ENCODE results near the gene CDC42BPA.
"Not testable (repeated sequence)": the region's sequence is repeated elsewhere in the genome, so short reads cannot be mapped to it uniquely, and the experiment has no call there.

Gene CDC42BPA

GRCh38 chr1:226956942-226957713 is 361.2 kb downstream of the CDC42BPA start:
- no peak for DNase-seq

DNA sequence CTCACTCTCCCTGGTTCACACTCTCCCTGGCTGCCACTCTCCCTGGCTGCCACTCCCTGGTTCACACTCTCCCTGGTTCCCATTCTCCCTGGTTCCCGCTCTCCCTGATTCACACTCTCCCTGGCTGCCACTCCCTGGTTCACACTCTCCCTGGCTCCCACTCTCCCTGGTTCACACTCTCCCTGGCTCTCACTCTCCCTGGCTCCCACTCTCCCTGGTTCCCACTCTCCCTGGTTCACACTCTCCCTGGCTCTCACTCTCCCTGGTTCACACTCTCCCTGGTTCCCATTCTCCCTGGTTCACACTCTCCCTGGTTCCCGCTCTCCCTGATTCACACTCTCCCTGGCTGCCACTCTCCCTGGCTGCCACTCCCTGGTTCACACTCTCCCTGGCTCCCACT is 362.4 kb downstream of the CDC42BPA start:
- DNase-seq, result not testable (repeated sequence)

- no peak for DNase-seq
Measured at GRCh38 chr1:226954777-226955176, 363.5 kb downstream of the CDC42BPA start.

GRCh38 chr1:226954337-226954736 is 364.0 kb downstream of the CDC42BPA start:
- no peak for DNase-seq

DNA sequence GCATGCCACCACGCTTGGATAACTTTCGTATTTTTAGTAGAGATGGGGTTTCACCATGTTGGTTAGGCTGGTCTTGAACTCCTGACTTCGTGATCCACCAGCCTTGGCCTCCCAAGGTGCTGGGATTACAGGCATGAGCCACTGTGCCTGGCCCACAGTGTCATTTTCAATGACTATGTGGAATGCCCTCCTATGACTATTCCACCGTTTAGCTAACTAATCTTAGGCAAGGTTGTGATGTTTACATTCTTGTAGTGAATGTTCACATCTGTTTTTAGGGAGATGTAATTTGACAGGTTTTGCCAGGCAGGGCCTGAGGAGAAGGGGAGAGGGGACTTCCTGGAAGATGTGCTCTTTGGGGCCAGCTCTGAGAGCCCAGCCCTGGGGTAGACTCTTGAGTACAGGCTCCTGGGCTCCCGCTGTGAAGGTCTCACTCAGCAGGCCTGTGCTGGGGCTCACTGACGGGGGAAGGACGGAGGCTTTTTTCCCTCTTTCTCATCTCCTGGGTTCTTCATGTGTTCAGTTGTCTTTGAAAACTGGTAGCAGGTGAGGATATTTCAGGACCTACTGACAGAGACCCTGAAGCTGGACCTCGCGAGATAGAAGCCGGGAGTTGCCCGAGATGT is 365.0 kb downstream of the CDC42BPA start:
- no peak for DNase-seq

GRCh38 chr1:226952118-226952441 is 366.2 kb downstream of the CDC42BPA start:
- no peak for DNase-seq

- no peak for DNase-seq
Measured at GRCh38 chr1:226951286-226952117, 366.8 kb downstream of the CDC42BPA start.

- DNase-seq, result no peak
Measured at GRCh38 chr1:226950871-226951270, 367.4 kb downstream of the CDC42BPA start.

DNA sequence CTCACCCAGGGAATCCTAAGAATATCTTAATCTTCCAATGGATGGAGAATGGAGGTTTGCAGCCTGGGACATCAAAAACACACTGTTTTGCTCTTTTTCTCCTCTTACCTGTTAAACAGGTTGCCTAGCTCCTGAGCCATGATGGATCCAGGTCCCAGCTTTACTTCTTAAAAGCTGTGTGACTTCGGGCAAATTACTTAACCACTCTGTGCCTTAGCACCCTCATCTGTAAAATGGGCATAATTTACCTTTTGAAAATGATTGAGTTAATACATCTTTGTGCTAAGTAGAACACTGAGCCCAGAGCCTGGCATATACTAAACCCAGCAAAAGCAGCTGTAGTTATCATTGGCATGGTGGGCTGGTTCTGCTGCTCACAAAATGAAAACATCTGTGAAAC is 368.0 kb downstream of the CDC42BPA start:
- no peak for DNase-seq

DNA sequence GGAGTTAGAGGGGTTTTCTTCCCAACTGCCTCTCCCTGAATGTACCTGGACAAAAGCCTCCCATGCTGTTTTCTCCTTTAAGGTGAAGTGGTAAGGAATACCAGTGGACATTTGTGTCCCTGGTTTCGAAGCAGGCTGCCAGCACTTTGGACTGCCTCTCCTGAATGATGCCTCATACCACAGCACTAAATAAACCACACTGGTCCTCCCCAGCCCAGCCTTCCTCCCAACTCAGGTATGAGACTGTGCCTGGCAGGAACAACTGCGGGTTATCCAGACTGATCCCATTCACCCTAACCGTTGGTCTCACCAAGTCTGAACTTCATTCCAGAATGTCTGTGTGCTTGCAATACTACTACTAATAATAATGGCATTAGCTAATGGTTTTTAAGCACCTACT is 368.9 kb downstream of the CDC42BPA start:
- DNase-seq, result no peak

DNA sequence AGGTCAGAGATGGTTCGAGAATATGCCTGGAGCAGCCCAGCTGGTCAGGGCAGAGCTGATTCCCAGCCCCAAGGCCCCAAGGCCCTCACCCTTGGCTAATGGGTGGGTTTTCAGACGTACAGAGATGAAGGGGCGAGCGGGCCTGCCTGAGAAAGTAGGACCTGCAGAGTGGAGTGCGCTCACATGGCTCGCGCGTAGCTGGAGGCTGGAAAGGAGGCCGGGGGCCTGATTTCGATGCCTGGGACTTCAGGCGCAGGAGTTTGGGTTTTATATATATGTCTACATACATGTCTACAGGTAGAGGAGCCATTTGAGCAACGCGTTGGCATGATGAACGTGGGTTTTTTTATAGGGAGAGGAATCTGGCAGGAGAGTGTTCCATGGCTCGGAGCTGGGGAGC is 369.3 kb downstream of the CDC42BPA start:
- no peak for DNase-seq

- no peak for DNase-seq
Measured at GRCh38 chr1:226948480-226948879, 369.8 kb downstream of the CDC42BPA start.

- DNase-seq, result no peak
Measured at GRCh38 chr1:226948051-226948450, 370.2 kb downstream of the CDC42BPA start.

DNA sequence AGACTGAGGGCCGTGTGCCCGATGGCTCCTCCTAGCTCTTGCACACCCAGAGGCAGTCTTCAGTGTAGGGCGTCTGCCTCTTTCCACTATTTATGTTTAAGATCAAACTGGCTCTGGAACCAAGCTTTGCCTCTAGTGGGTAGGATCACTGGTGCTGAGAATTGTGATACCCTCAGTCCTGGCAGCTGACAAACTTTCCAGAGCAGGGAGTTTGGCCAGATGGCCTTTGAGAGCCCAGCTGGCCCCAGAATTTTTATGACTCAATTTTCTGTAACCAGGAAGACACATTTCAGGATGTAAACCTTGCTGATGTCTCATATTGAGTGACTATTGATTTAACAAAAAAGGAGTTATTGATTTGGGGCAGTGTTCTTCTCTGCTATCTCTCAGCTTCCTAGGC is 371.5 kb downstream of the CDC42BPA start:
- DNase-seq, result no peak

DNA sequence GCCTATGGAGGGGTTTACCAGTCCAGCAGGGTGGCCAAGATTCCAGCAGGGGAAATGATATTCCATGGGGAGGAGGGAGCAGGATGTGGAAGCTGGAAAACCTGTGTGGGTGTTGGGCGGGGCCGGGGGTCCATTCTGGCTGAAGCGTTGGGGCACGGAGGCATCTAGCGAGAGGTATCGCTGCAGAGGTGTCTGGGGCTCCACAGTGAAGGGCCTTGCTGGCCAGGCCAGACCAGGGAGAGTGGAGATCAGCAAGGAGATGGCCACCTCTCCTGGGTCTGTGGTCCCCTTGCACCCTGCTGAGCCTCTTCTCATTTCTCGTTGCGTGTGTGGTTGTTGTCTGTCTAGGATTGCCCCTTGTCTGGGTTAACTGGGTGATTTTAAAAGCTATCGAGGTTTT is 372.0 kb downstream of the CDC42BPA start:
- no peak for DNase-seq

DNA sequence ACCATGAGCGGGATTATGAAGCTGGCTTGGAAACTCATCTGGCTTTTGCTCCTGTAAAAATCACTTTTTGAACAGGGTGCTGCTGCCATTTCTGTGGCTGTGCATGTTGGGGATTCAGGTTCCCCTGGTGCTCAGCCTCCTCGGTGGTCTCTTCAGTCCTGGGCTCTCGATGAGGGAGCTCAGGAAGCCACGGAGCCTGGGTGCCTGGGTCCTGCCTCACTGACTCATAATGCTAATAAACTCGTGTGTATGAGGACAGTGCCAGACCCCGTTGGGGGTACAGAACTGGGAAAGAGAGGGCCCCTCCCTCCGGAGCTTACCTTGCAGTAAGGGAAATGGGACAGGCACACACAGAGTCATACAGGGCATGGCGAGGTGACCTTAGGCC is 372.4 kb downstream of the CDC42BPA start:
- no peak for DNase-seq

DNA sequence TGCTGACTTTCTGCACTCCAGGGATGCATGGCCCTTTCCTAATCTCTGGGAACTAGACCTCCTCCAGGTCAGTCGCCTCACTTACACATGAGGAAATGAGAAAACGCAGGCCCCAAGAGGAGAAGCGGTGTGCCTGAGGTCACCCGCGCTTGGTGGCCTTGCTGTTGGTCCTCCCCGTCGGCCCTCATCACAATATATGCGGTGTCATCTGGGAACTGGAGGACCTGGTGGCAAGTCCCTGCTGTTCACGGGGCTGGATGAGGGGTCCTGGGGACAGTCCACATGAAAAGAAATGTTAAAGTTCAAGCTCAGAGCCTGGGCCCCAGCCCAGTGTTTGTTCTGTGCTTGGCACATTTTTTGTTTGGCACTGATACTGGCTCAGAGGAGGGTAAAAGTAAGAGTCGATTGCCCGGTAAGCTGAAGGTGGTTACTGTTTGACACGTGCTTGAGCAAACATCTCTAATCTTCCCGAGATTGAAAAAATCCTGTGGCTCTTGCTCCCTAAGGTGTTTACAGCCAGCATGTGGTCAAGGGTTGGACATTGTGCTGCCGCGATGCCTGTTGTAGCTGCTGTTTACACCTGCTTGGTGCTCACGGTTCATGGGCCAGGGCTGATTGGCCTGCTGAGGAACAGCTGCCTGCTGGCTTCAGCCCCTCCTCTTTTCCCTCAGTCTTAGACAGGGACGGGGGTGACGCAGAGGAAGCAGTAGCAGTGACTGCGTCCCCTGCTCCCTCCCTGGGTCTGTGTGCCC is 373.0 kb downstream of the CDC42BPA start:
- DNase-seq, result peak; percentile 30

DNA sequence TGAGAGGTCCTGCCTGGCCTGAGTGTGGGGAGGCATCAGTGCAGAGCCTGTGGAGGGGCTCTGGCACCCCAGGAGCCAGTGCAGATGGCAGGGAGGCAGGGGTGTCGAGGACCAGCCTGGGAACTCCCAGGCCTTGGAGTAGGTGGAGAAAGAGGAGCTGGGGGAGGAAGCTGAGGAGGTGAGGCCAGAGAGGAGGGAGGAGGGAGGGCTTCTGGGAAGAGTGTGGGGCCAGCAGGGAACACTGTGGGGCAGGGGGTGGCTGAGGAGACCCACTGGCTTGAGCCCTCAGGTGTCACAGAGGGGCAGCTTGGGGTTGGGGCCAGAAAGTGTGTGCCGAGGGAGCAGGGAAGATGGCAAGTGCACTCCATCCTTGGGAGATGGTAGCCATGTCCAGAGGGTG is 374.4 kb downstream of the CDC42BPA start:
- DNase-seq, result no peak

GRCh38 chr1:226943156-226943555 is 375.1 kb downstream of the CDC42BPA start:
- DNase-seq, result no peak

- no peak for DNase-seq
Measured at GRCh38 chr1:226942392-226942791, 375.9 kb downstream of the CDC42BPA start.

- no peak for DNase-seq
Measured at GRCh38 chr1:226940806-226941067, 377.6 kb downstream of the CDC42BPA start.

DNA sequence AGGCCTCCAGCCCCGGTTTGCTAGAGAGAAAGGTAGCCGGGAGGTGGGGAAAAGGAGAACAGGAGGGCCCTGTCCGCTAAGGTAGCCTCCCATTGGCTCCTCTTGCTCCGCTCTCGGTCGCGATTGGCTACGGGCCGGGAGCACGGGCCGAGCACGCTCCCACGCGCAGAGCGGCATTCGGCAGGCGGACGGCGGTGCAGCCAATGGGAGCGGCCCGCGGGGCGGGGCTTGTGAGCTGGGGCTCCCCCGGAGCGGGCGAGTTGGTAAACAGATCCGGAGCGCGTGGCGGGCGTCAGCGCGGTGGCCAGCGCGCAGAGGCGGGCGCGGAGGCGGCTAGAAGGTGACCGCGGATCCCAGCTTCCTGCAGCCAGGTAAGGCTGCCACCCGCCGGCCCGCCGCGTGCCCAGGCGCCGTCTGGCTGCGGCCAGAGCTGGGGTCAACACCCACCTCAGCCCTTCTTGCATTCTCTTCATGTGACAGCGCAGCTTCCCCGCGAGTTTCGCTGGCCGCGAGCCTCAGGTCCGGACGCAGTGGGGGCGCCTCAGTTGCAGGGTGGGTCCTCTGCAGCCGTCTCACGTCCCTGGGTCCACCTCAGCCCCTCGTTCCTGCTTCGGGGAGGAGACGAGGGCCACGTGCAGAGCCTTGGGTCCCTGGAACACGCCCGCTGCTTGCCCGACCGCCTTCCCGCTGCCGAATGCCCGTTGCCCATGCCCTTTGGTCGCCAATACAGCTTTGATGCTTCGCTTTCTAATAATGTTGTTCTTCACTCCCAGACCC is 378.1 kb downstream of the CDC42BPA start, which contains the start of gene COQ8A:
TSS of gene COQ8A (plus strand) at position 266 of the 777 bp plus-strand sequence. CDS start 21,092 bp downstream, outside the sequence.
- peak; percentile 100 for DNase-seq
